Activated CD4-positive, alpha-beta T cell treated with anti-CD3 and anti-CD28 coated beads, Interleukin-2, amount 50 U/mL, for 24 hours (primary cell): Measurements from ENCODE around the gene WDFY1.

Source experiments
- DNase-seq, 2 donors: peaks; one replicate each; pipeline ENCODE4 v3.0.0-alpha.2; 2020; ENCODE audit warnings: low read depth in 1 of 2, low spot score in 1 of 2

The WDFY1 gene, protein sequence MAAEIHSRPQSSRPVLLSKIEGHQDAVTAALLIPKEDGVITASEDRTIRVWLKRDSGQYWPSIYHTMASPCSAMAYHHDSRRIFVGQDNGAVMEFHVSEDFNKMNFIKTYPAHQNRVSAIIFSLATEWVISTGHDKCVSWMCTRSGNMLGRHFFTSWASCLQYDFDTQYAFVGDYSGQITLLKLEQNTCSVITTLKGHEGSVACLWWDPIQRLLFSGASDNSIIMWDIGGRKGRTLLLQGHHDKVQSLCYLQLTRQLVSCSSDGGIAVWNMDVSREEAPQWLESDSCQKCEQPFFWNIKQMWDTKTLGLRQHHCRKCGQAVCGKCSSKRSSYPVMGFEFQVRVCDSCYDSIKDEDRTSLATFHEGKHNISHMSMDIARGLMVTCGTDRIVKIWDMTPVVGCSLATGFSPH

GRCh38 chr2:223944703-223945531, at the start of gene WDFY1:
Gene WDFY1, minus strand, starts transcription at chr2:223945335. Its CDS starts 51 bp downstream, at chr2:223945284.
- DNase-seq = peak; percentile 58 to 61

DNA sequence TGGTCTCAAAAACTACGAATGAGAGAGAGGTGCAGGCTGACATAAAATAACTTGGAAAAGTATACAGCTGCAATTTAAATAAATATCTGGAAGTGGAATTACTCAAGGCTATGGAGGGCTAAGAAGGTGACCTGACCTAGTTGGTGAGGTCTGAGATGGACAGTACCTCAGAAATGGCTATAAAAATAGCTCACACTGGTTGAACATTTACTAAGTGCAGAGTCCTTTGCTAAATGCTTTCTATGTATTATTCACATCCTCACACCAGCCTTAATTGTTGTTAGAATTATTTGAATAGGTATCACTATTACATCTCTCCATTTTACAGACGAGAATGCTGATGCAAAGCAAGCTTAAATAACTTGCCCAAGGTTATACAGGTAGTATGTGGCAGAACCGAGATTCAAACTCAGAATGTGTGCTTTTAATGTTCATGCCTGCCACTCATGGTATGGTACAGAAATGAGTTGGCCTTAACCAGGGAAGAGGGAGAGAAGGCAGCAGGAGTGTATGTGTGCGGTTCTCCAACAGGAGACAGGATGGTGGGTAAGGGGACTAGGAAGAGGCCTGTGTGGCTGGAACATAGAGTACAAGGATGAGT, 49.5 kb upstream of the WDFY1 start:
- DNase-seq = no peak

DNA sequence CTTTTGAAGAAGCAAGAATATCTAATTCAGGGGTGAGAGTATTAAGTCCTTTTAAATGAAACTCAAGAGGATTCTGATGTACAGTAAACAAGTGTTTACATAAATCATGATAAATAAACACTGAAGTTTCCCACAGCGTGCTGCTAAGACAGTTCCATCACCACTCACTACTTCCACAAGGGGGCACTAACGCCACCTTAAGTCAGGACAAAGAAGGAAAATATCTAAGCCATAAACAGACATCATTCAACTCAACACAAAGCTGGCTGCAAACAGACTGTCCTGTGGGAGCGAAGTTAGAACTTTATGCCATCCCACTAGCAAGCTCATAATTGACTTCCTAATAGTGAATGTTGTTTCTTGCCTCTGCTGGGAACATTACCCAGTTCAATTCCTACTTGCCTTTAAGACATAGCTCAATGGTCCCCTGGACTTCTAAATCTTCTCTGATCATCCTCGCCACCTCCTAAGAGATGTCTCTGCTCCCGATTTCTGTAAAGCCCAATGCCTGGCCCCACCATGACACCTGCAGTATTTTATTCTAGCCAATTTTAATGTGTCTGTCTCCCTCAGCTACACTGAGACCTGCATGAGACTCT, 48.6 kb upstream of the WDFY1 start:
- peak; percentile 19 to 51 for DNase-seq

GRCh38 chr2:223991611-223992010, 46.5 kb upstream of the WDFY1 start:
- DNase-seq = no peak

DNA sequence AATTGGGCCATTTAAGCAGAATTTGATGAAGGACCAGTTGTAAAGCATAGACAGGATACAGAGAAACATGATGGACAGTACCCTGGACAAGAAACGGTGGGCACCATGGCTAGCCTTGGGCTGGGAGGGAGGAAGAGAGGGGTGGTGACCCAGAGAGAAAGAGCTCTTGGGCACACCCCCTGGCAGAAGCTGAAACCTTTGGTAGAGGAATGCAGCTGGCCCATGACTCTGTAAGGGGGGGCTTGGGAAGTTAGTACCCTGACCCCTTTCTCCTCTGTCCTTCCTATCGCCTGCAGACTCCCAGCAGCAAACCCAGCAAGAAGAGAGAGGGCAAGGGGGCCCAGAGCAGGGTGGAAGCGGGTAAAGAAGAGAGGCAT, 44.7 kb upstream of the WDFY1 start:
- no peak for DNase-seq

GRCh38 chr2:223989206-223989855, 44.2 kb upstream of the WDFY1 start:
- DNase-seq = no peak

DNA sequence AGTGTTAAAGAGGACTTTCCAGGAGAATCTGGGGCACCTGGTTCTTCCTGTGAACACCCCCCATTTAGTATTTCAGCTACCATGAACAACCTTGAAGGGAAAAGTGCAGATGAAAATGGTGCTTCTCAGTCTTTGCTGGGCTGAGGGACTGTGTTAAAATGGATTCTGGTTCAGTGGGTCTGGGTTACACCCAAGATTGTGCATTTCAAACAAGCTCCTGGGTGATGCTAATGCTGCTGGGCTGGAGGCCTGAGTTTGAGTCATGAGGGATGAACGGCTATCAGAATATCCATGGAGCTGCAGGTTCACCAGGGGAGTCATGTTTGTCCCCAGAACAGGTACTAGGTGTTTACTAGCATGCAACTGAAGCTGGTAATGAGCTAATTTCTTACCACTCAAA, 36.1 kb upstream of the WDFY1 start:
- no peak for DNase-seq

DNA sequence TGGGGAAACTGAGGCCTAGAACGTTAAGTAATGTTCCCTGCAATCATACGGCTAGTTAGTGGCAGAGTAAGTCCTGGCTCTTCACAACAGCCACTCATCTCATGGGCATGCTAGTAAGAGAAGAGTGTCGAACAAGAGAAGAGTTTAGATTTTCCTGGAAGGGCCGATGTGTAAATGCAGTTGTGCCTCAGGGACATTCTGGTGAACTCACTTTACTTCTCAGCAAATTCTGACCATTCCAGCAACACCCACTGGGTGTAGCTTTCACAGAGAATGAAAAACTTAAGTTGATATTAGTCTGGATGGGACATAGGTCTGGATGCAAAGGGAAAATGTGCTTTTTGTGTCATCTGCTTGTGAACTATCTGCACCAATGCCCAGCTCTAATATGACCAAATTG, 35.7 kb upstream of the WDFY1 start:
- no peak for DNase-seq

- no peak for DNase-seq
Measured at GRCh38 chr2:223980397-223980735, 35.2 kb upstream of the WDFY1 start.

GRCh38 chr2:223979730-223980396, 34.7 kb upstream of the WDFY1 start:
- DNase-seq = no peak

DNA sequence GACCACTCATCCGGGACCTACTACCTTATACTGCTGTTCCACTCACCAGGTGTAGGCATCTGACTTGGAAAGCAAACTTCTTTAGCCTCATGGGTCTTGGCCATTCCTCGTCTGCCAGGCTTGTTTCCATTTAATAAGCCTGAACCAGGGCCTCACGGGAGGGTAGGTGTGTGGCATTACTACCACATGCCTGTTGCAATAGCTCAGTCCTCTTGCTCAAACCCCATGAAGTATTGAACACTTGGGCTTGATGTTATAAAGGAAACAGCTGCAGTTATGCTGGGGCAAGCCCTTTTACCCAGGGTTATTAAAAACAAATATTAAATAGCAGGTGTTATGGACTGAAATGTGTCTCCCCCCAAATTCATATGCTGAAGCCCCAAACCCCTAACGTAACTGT, 33.3 kb upstream of the WDFY1 start:
- DNase-seq = no peak

- no peak for DNase-seq
Measured at GRCh38 chr2:223976635-223977226, 31.6 kb upstream of the WDFY1 start.

- no peak for DNase-seq
Measured at GRCh38 chr2:223973606-223974005, 28.5 kb upstream of the WDFY1 start.

DNA sequence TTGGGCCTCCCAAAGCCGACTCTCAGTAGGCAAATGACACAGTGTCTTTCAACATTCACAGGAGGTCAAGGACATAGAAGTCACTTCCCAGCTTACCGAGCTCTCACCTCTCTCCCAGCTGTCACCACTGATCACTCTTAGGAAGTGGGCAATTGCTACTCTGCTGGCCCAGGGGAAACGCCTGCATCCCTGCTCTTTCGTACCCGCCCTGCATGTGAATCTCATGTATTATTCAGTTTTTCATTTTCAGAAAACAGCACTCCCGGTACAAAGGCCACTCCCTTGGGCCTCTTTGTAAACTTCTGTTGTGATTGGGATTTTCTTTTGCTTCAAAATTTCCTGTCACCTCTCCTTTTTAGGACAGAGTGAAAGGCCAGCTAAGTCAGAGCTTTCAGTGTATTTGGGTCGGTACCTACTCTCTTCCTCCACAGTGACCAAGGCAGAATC, 27.5 kb upstream of the WDFY1 start:
- no peak for DNase-seq

GRCh38 chr2:223971731-223972130, 26.6 kb upstream of the WDFY1 start:
- no peak for DNase-seq

DNA sequence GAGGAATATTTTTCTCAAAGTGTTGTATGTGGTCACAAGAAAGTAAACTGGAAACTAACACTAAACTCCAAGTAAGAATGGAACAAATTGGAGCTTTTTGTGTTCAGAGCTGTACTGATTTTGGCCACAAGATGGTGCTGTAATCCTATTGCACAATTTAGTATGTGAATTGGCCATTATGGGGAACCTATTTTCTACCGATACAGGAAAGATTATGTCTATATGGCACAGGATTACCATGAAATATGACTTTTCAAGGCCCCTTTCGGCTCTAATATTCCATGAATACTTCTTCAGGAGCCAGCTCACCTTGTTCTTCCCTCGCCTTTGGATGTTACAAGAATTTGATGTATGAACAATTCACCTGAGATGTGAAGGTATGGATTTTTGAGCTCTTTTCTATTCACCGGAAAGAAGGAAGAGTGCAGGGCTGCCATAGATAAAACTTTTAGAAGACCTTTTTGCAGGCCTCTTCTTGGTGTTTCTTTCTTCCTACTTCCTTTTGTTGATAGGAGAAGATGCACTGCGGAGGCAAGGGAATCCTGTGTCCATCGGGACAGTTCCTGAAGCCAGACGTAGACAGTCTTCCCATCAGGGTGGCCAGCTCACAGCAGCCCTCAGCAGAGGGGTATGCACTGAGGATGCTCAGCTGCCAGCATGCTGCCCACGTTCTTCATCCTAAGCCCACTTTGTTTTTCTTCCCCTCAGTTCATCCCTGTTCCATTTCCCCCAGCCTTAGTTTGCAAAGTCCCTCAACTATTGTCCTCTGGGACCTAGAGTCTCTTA, 25.4 kb upstream of the WDFY1 start:
- peak in 1 of 2 donors; percentile 64 for DNase-seq

- DNase-seq = no peak
Measured at GRCh38 chr2:223969856-223970255, 24.7 kb upstream of the WDFY1 start.

- DNase-seq = no peak
Measured at GRCh38 chr2:223969315-223969714, 24.2 kb upstream of the WDFY1 start.

GRCh38 chr2:223967981-223968380, 22.8 kb upstream of the WDFY1 start:
- no peak for DNase-seq
